Sigmoid colon (tissue), 4 donors: Measurements from ENCODE around the gene ANP32A.

Source experiments
- CTCF ChIP-seq, 4 experiments: fragments of 450-650 bp in 3 of 4; fragments of 200-600 bp in 1 of 4; IDR thresholded peaks; one replicate each; pipeline ENCODE4 v1.5.1; 2016 to 2019; ENCODE audit warnings: antibody characterized with exemption in 4 of 4, mild to moderate bottlenecking in 3 of 4, moderate library complexity in 2 of 4
- POLR2A ChIP-seq, 2 donors: fragments of 450-650 bp; IDR thresholded peaks; one replicate each; pipeline ENCODE4 v1.6.1; 2016; ENCODE audit warnings: antibody characterized with exemption in 2 of 2, mild to moderate bottlenecking in 2 of 2, moderate library complexity in 2 of 2
- POLR2AphosphoS5 ChIP-seq, 4 donors: sonication (generic); formaldehyde crosslinking; IDR thresholded peaks; one replicate each; pipeline ENCODE4 v1.6.1; 2017; ENCODE audit warnings: antibody characterized with exemption in 4 of 4

DNA sequence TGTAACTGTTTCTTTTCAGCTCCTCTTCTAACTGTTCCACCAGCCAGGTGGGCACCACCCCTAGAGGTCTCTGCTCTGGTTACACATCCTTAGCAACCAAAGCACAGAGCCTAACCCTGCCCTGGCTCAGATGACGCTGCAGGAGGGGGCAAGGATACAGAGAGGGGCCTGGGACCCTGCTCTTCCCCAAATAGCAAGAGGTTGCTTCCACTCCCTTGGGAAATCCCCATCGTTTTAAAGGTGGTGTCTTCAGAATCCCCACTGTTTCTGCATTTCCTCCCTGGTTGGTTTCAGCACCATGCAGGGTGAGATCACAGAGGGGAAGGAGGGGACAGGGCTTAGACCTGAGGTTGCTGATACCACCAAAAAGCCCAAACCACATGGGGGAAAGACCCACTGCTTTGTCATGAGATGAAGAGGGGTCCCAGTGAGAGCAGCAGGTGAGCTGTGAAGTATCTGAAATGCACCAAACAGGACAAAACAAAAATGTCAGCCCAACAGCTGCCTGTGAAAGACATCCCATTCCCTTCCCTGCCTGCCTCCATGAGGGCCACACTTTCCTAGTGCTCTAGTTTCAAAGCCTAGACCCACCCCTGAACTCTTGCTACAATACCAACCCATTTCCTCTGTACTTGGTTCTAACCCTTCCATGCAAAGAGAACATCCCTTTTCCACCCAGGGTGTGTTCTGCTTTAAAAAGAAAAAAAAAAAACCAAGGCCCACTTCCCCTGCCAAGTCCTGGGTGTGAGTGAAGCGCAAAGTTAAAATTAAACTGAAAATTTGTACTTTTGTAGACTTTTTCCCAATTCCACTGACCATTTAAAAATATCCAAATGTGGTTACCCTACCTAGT is 29.0 kb downstream of the ANP32A start:
- TF ChIP-seq CTCF (IDR thresholded peaks at IDR 0.05) (no peak), POLR2AphosphoS5 (IDR thresholded peaks at IDR 0.05) (no peak), POLR2A (IDR thresholded peaks at IDR 0.05) (no peak)
